ENCODE results near the gene DGKZ.

DGKZ gene

GRCh38 chr11:46326813-46327416 is 20.3 kb upstream of the DGKZ start:
- DNase-seq (ENCODE audit: low read depth), result no peak

- DNase-seq (ENCODE audit: low read depth), result peak; percentile 36
Observed at GRCh38 chr11:46327829-46328228, 19.4 kb upstream of the DGKZ start.

- no peak for DNase-seq (ENCODE audit: low read depth)
Observed at GRCh38 chr11:46330154-46330553, 17.1 kb upstream of the DGKZ start.

GRCh38 chr11:46330563-46331281 is 16.5 kb upstream of the DGKZ start:
- DNase-seq (ENCODE audit: low read depth), result peak; percentile 20

GRCh38 chr11:46331282-46331984 is 15.8 kb upstream of the DGKZ start:
- DNase-seq (ENCODE audit: low read depth), result no peak

DNA sequence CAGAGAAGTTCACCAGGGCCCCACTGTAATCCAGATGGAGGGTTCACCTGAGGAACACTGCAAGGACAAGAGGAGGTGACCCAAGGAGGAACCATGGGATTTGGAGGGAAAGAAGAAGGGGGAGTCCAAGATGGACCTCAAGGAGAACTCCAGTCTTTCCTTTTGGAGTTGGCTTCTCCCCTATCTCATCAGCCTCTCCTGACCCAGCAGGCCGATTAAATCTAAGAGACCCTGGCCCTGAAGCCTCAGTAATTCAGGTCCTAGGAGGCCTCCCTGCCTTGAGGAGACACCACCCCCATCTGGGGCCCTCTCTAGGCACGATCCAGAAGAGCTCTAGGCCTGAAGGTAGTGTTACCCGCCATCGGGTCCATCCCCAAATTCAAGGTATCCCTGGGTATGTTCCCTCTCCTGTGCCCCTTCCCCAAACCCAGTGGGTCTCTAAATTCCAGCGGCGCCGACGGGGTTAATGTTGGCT is 15.1 kb upstream of the DGKZ start:
- no peak for DNase-seq (ENCODE audit: low read depth)

DNA sequence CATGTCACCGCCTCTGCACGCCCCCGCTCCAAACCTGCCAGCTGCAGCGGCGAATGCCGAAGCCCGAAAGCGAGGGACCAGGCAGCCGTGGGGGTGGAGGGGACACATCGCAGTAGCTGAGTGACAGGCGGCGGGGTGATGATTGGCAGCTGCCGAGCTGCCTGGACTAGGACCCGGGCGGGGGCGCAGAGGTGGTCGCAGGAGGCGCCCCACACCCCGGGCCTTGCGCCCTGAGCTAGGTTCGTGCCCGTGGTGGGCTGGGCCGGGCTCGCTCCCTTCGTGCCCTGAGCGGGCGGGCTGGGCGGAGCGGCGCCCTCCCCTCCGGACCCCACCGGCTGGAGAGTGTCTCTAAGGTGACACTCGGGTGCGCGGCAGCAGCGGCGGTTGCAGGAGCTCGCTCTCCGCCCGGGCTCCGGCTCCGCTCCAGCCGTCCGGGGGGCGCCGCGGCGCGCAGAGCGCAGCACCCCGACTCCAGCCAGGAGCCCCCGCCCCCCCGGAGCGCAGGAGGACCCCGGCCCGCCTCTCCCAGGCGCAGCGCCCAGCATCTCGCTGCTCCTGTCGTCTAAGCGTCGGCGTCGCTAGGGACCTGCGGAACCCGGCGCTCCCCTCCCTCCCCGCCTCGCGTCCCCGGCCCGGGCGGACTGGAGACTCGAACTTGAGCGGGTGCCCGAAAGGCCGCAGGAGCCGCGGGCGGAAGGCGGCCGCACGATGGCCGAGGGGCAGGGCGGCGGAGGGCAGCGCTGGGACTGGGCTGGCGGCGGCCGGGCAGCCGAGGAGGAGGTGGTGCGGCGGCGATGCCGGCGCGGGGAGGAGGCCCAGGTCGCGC is 14.5 kb upstream of the DGKZ start:
- peak; percentile 31 for DNase-seq (ENCODE audit: low read depth)

GRCh38 chr11:46333394-46333947 is 13.8 kb upstream of the DGKZ start:
- no peak for DNase-seq (ENCODE audit: low read depth)

DNA sequence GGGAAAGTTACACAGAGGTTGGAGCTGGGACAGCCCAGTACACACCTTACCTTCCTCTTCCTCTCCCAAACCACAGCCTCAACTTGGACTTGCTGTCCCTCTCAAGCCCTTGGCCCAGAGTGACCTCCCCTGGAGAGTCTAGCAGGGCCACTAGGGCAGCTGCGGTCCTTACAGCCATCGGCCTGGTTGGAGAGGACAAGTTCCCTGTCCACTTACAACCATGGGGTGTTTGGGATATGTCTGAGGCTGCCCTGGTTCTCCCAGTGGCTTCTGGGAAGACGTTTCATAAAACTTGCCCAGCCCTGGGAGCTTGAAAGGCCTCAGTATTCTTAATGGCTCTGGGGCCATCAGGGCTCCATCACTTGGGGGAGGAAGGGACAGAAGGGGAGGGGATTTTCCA is 13.1 kb upstream of the DGKZ start:
- DNase-seq (ENCODE audit: low read depth), result no peak

GRCh38 chr11:46335271-46335670 is 12.0 kb upstream of the DGKZ start:
- no peak for DNase-seq (ENCODE audit: low read depth)

GRCh38 chr11:46335890-46336562 is 11.2 kb upstream of the DGKZ start:
- no peak for DNase-seq (ENCODE audit: low read depth)

- DNase-seq (ENCODE audit: low read depth), result no peak
Observed at GRCh38 chr11:46336563-46337180, 10.6 kb upstream of the DGKZ start.

DNA sequence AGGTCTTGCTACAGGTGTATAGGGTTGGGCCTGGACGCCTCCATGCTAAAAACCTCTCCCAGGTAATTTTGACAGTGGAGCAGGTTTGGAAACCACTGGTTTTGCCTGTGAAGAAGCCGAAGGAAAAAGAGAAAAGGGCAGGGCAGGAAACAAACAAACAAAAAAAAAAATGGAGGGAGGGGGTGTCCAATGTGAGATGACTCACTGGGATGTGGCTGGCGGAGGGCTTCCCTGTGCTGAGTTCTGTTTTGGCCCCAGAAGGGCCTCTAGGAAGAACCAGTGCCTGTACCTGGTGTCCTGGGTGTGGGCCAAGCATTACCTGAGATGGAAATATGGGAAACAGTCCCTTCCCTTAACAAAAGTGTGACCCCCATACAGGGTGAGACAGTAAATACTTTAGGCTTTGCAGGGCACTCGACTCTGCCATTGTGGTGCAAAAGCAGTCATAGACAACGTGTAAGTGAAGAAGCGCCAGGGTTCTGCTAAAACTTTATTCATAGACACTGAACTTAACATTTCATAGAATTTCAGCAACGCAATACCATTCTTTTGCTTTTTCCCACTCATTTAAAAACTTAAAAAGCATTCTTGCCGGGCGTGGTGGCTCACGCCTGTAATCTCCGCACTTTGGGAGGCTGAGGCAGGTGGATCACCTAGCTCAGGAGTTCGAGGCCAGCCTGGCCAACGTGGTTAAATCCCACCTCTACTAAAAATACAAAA is 9.5 kb upstream of the DGKZ start:
- no peak for DNase-seq (ENCODE audit: low read depth)

DNA sequence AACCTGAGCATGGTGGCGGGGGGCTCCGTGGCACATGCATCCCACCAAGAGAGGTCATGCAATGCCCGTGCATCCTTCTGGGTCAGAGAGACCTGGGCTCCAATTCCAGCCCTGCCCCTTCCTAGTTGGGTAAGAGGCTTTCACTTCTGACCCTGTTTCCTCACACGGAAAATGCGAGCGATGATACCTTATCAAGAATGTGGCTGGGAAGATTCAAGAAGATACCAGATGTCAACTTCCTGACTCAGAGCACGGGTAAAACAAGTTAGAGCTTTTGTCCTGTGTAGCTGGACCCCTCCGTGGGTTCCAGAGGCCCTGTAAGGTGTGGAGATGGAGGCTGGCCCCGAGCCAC is 8.7 kb upstream of the DGKZ start:
- peak; percentile 70 for DNase-seq (ENCODE audit: low read depth)

GRCh38 chr11:46338988-46339666 is 8.1 kb upstream of the DGKZ start:
- peak; percentile 73 for DNase-seq (ENCODE audit: low read depth)

- no peak for DNase-seq (ENCODE audit: low read depth)
Observed at GRCh38 chr11:46339816-46340215, 7.4 kb upstream of the DGKZ start.

GRCh38 chr11:46341454-46341853 is 5.8 kb upstream of the DGKZ start:
- no peak for DNase-seq (ENCODE audit: low read depth)

- DNase-seq (ENCODE audit: low read depth), result peak; percentile 56
Observed at GRCh38 chr11:46342239-46342638, 5.0 kb upstream of the DGKZ start.

DNA sequence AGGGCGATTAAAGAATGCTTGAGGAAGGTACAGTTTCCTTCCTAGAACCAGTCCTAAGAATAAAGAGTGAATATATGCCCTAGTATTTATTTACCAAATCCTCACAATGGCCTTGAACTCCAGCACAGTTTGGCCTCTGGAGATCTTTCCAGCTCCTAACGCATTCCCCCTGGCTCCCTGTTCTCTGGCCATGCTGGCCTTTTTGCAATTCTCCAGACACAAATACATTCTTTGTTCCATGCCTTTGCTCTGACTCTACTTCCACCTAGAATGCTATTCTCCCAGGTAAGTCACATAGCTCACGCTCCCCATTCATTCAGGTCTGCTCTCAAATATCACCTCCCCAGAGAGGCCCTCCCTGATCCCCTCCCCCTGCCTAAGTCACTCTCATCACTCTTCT is 3.7 kb upstream of the DGKZ start:
- no peak for DNase-seq (ENCODE audit: low read depth)

DNA sequence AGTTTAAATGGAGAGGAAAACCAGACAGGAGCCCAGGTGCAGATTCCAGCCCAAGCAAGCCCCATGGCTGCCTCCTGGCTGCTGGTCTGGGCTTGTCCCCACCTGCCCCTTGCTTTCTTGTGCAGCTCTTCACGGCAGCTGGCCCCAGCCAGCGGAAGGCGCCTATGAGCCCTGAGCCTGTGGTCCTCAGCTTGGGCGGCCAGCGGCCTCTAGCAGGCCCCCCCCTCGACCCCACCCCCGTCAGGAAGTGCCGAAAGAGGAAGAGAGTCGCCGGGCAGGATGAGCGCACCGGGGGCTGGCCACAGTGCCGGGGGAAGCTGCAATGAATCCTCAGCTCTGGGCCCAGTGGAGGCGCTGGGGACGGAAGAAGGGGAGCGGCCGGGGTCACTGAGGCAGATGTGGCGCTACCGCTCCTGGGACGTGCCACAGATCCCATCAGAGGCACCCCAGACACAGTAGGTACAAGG is 2.1 kb upstream of the DGKZ start:
- no peak for DNase-seq (ENCODE audit: low read depth)

Measured in EH (cell line).